Measurements from ENCODE around the gene ZNF827. TPM values are rescaled to one million over a fixed set of nuclear protein-coding genes. Genes with fewer than 3 reads are reported as not detected.

The ZNF827 gene
- total and polyA plus RNA-seq, 2 of the 13 experiments (the other 11 are each of a cell fraction or from before 2014, with no cell fraction given), result 2.8 TPM

GRCh38 chr4:145829629-145830395, 108.8 kb downstream of the ZNF827 start (continued):
- TF ChIP-seq SP1 (IDR thresholded peaks at IDR 0.05), result no peak
- TF ChIP-seq SP1 (CRISPR knock-in tag; IDR thresholded peaks at IDR 0.05), result no peak

- H3K4me1 ChIP-seq (ENCODE audit: insufficient read depth, low read length), result no peaks in the 10 kb centered on the region
- POLR2A ChIA-PET, result no interaction called here
- no peaks in the 10 kb centered on the region for H3K27me3 ChIP-seq (ENCODE audit: control insufficient read depth in 1 of 2, insufficient read depth in 2 of 2, low read length in 2 of 2)
- H3K4me2 ChIP-seq (ENCODE audit: low read depth, low read length), result no peak overlapping the region
- no peak for FAIRE-seq
- no peak for ATAC-seq
- no TSS peak for BruUV-seq (replicated peaks)
- intact Hi-C loops (cut with micrococcal nuclease; ENCODE audit: unreplicated experiment) (no loop called here), in situ Hi-C loops (cut with HindIII; ENCODE audit: extremely low pct_ligation_motif_present, low pct_unique_long_range_greater_than_20kb) (no loop called here)
- TF ChIP-seq ZNF652 (CRISPR knock-in tag; IDR thresholded peaks at IDR 0.05; ENCODE audit: borderline replicate concordance, low read depth), result no peak
- TF ChIP-seq TFDP2 (CRISPR knock-in tag; IDR thresholded peaks at IDR 0.05), result no peak
- no peak for TF ChIP-seq CEBPB (IDR thresholded peaks at IDR 0.05; ENCODE audit: borderline replicate concordance, low read depth, low read length)
- no peak for TF ChIP-seq DDIT3 (CRISPR knock-in tag; IDR thresholded peaks at IDR 0.05)
- TF ChIP-seq FLYWCH1 (CRISPR knock-in tag; IDR thresholded peaks at IDR 0.05), result no peak
- no peak for TF ChIP-seq DNMT1 (CRISPR knock-in tag; IDR thresholded peaks at IDR 0.05)
- TF ChIP-seq JDP2 (CRISPR knock-in tag; IDR thresholded peaks at IDR 0.05; ENCODE audit: borderline replicate concordance), result no peak
- TF ChIP-seq FOXP4 (CRISPR knock-in tag; IDR thresholded peaks at IDR 0.05), result no peak
- TF ChIP-seq ZNF564 (CRISPR knock-in tag; IDR thresholded peaks at IDR 0.05), result no peak
- no peak for TF ChIP-seq AKNA (CRISPR knock-in tag; IDR thresholded peaks at IDR 0.05; ENCODE audit: borderline replicate concordance)
- no peak overlapping the region for H3K9ac ChIP-seq (ENCODE audit: insufficient read depth, low read depth, low read length)
- no peaks in the 10 kb centered on the region for H4K20me1 ChIP-seq (ENCODE audit: insufficient read depth, low read length)
- DNase-seq (ENCODE audit: low spot score), result no peak
- H3K36me3 ChIP-seq (replicated peaks in 1 of 2; ENCODE audit: control insufficient read depth in 1 of 2, insufficient read depth in 2 of 2, low read length in 2 of 2), result peaks cover 1 to 9% of the 10 kb centered on the region in 2 experiments; a peak in 4 of 5 replicates
- CTCF ChIA-PET (ENCODE audit: low intra/inter-chr PET ratio, low total read pairs), result no interaction called here
- H3K27ac ChIP-seq (ENCODE audit: extremely low read length, insufficient read depth, low read length), result no peak overlapping the region
- 91% methylated on average over 3 of the region's 3 CpGs for WGBS (ENCODE audit: low lambda C conversion rate)
- no peak overlapping the region for H3K4me3 ChIP-seq (replicated peaks in 1 of 3; ENCODE audit: insufficient read depth in 1 of 3, low read depth in 2 of 3, low read length in 3 of 3)
- no peaks in the 10 kb centered on the region for H3K79me2 ChIP-seq (ENCODE audit: insufficient read depth, low read length)
- H3K9me3 ChIP-seq (ENCODE audit: low read length), result no peaks in the 10 kb centered on the region
- H2AFZ ChIP-seq (ENCODE audit: low read length), result no peak overlapping the region
Observed at GRCh38 chr4:145828802-145829485, 109.7 kb downstream of the ZNF827 start.

All from HepG2 (cell line).